HUDEP-2 (cell line): ENCODE measurements around the gene CUX1.
A peak's percentile ranks its signal among the peaks of the same experiment; 100 is the strongest.
"Not testable (repeated sequence)": the region's sequence is repeated elsewhere in the genome, so short reads cannot be mapped to it uniquely, and the experiment has no call there.

Experiments used
- DNase-seq, 76 experiments: peaks; one replicate each; lab custom pipeline; 2025; ENCODE audit not compliant: unreplicated experiment in 76 of 76; lab: John Stamatoyannopoulos, UW

The CUX1 gene

DNA sequence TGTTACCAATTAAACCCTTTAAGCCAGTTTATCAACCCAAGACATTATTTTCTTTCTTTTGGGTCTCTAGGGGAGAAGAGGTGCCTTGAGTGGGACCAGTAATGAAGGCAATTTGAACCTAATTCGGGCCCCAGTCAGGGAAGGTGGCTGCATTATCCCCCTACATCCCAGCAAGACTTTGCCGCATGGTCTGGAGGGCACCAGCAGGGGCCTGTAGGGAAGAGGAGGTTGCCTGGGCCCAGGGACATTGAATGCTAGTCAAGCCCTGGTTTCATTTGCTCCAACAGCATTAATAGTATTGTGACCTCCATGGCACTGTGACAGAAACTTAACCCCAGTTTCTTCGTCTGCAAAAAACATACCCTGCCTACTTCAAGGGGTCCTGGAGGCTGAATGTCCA is 108.8 kb downstream of the CUX1 start:
- DNase-seq = no peak

DNA sequence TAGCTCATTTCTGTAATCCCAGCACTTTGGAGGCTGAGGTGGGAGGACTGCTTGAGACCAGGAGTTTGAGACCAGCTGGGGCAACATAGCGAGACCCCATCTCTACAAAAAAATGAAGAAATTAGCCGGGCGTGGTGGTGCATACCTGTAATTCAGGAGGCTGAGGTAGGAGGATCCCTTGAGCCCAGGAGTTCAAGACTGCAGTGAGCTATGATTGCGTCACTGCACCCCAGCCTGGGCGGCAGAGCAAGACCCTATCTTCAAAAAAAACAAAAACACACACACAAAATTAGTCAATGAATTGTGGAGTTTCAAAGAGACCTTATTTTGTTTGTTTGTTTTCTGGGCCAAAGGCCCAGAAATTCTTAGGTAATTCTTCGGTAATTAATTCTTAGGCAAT is 110.0 kb downstream of the CUX1 start:
- no peak for DNase-seq

DNA sequence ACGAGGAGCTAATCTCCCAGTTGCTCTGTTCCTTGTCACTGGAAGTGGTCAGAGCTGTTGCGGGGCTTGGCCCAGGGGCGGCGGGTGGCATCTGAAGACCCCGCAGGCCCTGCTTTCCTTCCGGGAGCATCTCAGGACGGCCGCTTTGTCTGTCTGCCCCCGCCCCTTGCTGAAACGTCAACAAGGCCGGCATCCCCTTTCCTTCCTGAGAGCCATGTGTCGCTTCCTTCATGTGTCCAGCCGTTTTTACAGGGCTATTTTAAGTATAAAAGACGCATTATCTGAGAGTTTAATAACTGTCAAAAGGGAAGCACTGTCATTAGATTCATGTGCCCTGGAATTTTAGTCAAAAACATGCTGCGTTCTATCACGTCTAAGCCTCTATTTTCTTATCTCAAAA is 110.4 kb downstream of the CUX1 start:
- DNase-seq = no peak

DNA sequence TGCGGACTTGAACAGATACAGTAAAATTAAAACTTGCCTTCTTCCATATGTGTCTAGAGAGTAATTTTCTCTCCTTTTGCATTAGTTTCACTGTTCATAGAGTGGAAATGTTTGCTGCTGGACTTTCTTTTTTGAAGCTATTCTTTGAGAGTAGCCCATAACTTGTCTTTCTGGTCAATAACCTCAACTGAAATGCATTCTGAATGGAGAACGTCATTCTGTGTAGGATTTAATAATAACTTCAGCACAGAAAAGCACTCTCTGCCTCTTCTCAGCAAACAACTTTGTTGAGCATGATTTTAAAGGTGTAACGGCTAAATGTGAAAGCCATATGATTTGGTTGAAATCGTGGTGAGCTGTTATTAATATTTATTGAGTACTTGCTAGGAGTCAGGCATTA is 111.8 kb downstream of the CUX1 start:
- DNase-seq = no peak

DNA sequence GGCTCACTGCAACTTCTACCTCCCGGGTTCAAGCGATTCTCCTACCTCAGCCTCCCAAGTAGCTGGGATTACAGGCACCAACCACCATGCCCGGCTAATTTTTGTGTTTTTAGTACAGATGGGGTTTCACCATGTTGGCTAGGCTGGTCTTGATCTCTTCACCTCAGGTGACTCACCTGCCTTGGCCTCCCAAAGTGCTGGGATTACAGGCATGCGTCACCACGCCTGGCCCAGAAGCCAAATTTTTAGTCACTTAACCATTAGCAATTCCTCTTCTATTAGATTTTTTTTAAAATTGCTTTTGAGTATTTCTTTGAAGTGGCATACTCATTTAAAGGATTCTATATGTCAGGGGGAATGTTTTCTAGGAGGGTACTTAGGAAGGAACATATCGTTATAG is 112.5 kb downstream of the CUX1 start:
- not testable (repeated sequence) for DNase-seq

DNA sequence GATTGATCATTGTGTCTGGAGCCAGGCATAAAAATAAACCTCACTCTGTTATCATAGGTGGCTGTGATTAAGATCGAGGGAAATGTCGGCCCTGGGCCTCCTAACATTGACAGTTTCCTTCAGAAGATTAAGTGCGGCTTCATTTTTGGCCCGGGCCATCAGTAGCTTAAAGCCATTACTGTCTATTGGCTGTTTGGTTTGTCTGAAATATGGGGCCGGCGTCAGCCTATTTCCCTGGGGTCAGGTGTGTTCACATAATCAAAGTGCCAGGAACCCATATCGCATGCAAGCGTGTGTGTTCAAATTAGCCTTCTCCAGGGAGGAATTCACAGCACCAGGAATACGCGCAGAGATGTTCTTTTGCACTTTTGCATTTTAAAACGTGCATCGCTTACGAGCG is 114.7 kb downstream of the CUX1 start:
- DNase-seq = no peak

DNA sequence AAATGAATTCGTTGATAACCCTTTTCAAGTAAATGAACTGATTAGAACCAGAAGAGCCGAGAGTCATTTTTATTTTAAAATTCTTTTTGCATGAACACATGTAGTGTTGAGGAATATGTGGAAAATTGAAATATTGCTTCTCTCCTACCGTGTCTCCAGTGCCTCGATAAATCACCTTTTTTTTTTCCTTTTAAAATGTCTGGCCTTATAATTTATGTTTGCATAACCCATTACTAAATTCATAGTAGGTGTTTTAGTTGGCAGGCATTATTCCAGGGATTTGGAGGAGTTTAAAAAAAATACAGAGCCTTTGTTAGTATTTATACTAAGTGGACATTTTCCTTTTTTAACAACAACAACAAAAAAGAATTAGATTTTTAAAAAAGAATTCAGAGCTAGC is 115.6 kb downstream of the CUX1 start:
- no peak for DNase-seq

DNA sequence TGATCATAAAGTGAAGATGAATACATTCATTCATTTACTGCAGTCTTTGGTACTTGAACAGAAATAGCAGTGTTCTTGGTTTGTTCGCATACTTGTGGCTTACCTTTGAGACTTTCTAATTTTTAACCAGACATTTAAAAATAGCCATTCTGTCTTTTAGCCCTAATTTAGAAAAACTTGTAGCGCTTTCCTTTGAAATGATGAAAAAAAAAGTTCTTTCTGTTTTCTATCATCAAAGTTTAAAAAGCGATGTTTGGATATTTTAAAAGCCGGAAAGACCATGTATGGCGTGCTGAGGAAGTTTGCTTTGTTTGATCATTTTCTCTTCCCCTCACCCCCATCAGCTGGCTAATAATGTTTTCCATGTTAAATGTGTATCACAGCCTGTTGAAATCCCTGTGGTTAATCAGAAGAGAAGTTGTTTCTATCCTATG is 116.3 kb downstream of the CUX1 start:
- DNase-seq = no peak

DNA sequence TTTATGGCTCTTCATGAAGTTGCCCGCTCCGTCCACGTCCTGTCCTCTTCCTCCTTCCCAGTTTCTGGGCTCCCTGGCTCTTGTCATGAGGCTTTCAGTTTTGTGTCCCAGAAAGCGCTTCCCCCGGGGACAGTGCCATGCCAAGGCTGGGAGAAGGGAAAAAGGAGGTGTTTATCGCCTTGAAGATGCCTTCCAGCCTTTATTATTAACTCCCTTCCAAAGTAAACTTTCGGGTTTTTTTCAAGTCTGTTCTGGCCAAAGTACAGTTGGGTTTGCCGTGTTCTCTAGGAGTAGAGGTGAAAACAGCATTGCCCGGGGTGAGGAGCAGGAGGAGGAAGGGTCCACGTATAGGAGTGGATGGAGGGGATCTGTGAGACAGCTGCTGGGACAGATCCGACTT is 117.2 kb downstream of the CUX1 start:
- DNase-seq = no peak

DNA sequence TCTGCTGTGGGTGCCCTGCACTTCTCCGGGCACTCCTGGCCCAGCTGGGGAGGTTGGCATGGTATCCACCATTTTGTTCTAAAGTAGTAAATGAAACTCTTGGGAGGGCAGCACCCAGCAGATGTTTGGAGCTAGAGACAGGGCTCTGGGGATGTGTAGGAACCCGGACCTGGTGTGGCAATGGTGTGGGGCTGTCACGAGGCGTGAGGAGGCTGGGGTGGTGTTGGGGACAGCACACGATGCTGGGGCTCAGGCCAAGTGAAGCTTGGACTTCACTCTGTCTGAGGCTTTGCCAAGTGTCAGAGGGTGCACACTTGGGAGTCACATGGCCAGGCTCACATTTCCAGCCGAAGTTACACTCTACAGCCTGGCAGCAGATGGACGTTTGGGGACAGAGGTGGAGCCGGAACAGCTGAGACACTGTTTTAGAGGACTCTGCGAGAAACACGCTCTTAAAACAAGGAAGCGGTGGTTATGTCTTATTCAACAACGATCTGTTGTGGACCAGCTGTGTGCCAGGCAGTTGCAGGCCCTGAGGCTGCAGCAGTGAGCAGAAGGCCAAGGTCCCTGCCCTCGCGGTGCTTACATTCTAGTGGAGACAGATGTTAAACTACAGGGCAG is 118.2 kb downstream of the CUX1 start:
- DNase-seq = no peak

DNA sequence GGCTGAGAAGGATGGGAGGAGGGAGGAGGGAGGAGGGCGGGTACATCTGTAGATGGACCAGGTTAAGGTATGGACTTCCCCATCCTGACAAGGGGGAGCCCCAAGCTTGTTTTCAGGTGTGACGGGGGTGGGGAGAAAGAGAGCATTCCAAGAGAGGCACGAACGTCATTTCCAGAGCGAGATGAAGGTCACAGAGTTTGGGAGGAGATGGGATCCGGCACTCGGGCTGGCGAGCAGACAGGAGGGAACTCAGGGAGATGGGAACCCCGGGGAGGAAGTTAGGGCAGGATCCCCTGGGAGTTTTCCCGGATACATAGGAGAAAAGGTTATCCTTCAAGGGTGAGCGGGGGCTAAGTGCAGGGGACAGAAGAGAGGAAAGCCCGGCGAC is 118.8 kb downstream of the CUX1 start:
- no peak for DNase-seq

DNA sequence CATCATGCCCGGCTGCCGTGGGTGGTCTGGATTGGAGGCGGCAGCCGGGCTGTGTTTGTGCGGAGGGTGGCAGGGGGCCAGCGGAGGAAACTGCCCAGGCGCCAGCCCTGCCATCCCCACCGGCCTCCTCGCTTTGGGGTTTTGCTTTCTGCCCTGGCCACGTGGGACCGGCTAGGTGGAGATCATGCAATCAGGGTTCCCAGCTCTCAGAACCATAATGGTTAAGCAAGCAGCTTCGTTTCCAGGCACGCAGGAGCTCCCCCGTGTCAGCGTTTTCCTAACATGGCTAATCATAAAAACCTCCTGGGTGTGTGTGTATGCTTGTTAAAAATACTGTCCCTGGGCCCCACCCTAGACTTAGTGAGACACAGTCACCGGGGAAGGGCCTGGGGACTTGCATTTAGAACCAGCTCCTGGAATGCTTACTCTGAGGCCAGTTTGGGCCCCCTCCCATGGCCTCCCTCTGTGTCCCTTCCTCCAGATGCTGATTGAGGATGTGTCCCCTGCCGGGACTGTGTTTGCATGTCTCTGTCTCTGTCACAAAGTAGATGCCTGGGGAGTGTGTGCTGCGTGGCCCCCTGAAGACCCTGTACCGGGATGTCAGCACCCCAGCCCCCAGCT is 119.3 kb downstream of the CUX1 start:
- DNase-seq = no peak

DNA sequence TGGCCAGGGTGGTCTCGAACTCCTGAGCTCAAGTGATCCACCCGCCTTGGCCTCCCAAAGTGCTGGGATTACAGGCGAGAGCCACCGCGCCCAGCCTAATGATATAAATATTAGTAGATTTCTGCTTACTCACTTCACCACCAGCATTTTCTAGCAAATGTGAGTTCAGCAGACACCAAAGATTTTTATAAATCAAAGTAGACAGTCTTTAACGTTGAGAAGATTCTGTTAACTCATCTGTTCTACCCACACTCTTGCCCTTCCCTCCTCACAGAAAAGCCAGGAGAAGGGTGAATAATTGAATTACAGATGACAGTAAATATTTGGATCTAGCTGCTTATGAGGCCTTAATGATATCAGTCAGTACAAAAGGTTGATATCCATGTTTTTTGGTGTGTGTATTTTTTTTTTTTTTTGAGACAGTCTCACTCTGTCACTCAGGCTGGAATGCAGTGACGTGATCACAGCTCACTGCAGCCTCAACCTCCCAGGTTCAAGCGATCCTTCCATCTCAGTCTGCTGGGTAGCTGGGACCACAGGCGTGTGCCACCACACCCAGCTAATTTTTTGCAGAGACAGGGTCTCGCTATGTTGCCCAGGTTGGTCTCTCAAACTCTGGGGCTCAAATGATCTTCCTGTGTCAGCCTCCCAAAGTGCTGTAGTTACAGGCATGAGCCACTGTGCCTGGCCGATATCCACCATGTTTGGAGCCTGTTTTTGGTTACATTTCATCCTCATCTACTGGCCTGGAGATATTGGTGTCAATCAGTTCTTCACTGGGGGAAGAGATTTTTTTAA is 120.5 kb downstream of the CUX1 start:
- no peak for DNase-seq

DNA sequence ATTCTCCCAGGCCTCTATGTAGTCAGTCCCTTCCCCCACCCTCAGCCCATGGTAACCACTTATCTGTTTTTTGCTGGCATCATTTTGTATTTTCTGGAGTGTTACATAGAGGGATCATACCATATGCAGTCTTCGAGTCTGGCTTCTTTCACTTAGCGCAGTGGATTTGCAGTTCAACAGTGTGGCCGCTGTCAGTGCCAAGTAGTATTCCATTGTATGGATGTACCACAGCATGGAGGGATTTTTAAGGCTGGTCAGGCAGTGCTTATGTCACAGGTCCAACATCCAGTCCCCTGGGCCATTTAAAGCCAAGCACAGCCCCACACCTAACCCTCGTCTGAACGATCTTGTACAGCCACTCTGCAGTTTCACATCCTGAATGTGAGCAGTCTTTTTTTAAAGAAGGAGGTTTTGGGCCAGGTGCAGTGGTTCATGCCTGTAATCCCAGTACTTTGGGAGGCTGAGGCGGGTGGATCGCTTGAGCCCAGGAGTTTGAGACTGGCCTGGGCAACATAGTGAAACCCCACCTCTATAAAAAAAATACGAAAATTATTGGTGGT is 121.8 kb downstream of the CUX1 start:
- no peak for DNase-seq

DNA sequence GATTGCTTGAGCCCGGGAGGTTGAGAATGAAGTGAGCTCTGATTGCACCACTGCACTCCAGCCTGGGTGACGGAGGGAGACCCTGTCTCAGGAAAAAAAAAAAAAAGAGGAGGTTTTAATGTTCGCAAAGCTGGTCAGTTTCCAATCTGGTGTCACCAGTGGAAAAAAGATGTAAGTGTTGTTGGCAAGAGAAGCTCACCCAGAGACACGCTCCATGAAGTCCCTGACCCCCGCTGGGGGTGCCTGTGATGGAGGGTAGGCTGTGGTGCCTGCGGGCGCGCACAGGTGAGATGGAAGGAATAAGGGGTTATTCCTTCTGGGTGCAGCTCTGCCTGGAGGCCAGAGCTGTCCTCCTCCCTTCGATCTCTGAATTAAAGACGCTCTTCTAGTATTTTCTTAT is 122.7 kb downstream of the CUX1 start:
- no peak for DNase-seq

DNA sequence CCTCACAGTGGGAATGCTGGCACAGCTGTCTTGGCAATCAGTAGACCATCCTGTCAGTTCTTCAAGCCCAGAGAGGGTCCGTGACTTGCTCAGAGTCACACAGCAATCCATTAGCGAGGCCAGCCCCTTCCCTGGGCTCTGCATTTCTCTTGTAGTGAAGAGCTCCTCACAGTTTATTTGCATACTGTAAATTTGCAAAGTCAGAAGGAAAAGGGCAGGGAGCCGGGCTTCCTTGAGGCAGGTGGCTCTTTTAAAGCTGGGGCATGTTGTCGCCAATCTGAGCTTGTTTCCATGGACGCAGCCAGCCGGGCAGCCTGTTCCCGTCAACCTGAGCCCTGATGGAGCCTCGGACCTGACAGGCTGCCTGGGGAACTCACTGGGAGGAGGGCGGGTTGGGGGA is 123.4 kb downstream of the CUX1 start:
- DNase-seq = no peak

DNA sequence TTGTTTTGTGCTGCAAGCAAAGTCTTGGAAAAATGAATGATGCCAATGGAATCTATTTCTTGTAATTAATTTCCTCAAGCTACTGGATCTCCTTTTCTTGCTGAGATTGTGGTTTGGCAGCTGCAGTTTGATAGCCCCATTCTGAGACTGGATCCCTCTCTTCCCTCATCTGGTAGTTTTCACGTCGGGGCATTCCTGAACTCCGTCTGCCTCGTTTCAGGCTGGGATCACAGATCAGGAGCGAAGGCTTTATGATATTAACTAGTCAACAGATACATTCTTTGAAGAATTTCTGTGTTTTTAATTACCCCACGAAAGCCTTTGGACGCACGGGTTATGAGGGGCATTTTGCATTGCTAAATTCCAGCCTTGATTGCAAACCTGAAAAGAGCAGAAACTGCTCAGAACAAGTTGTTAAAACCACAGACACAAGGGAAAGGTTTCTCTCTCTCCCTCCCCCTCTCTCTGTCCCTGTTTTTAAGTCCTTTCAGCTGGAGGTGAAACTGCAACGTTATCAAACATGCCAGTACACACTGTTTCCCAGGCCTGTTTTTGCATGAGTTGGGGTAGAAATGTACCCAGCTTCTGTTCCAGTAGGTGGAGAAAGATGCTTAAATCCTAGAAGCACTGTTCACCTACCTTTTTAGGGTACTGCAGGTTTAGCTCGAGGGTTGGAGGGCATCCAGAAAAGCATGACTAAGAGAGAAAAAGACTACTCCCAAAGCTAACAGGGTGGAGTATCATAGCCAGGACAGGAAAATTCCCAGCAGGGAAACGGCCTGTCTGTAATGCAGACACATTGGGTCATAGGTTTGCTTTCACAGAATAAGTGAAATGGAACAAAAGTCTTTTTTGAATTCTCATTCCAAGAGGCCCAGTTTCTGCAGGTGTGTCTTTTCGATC is 124.3 kb downstream of the CUX1 start:
- DNase-seq = peak in 11 of 76 experiments; percentile 1 to 30 (median 11)

DNA sequence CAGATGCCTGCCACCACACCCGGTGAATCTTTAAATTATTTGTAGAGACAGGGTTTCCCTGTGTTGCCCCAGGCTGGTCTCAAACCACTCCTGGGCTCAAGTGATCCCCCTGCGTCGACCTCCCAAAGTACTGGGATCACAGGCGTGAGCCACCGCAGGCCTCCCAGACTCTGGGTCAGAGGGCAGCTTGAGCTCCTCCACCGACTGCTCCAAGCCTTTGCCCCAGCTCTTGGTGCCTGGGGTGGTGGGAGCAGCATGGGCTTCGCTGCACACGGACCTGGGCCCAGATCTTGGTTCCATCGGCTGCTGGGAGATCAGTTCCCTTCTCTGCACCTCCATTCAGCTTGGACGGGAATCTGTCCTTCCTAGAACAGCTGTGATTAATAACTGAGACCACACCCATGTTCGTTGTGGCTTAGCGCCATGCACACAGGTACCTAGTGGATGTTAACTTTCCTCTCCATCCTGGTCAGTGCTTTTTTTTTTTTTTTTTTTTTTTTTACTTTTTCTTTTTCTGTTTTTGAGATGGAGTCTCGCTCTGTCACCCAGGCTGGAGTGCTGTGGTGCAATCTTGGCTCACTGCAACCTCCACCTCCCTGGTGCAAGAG is 125.3 kb downstream of the CUX1 start:
- DNase-seq = no peak

DNA sequence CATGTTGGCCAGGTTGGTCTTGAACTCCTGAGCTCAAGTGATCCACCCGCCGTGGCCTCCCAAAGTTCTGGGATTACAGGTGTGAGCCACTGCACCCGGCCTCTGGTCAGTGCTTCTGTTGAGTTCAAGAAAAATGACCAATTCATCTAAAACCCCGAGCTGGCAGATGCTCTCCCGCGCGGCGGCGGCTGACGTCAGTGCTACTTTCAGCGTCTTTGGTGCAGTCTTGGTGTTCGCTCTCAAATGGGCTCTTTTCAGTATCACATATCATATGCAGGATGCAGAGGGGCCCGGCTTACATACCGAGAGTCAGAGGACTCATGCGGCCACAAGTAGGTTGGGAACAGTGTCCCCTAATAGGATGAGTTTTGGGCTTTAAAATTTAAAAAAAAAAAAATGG is 125.9 kb downstream of the CUX1 start:
- DNase-seq = no peak

DNA sequence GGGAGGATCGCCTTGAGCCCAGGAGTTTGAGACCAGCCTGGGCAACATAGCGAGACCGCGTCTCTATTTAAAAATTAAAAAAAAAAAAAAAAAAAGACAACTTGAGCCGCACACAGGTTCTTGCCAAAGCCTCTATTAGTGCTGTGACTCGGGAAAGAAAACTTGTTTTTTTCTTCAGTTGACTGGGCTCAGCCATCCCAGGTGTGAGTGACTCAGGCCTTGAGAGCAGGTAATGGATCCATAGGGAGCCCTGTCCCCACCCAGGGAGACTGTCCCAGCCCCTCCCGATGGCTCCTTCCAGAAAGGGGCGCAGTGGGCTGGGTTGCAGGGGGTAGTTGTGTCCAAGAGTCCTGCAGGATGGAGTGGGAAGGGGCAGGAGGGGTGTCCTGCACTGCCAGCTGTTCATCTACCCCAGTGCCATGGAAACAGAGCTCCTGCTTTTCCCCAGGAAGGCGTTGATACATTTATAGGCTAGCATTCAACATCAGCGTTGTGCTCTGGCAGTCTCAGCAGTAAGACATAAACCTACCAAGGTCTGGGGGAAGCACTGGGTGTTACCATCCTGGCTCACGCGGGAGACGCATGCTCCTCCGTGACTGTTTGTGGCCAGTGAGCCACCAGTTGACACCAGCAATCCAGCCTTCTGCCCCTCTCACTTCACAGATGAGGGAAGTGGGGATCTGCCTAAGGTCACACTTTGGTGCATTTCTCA is 126.6 kb downstream of the CUX1 start:
- no peak for DNase-seq
